NB4 (cell line): ENCODE measurements around the gene DDX60.
"Not testable (repeated sequence)": the region's sequence is repeated elsewhere in the genome, so short reads cannot be mapped to it uniquely, and the experiment has no call there.

ENCODE experiments used
- DNase-seq: peaks from one replicate; pipeline ENCODE4 v3.0.0; 2010; ENCODE audit warnings: low read depth
- H3K4me3 ChIP-seq: one replicate; pipeline ENCODE4 v1.5.1; 2011; ENCODE audit warnings: mild to moderate bottlenecking, low read depth, low read length, moderate library complexity
- CTCF ChIP-seq: IDR thresholded peaks from one replicate; pipeline ENCODE4 v1.5.1; 2012; ENCODE audit warnings: low read depth, low read length
- MAX ChIP-seq: IDR thresholded peaks from 2 replicates; pipeline ENCODE4 v1.6.1; 2011; ENCODE audit warnings: low read depth, low read length
- MYC ChIP-seq: IDR thresholded peaks from 2 replicates; pipeline ENCODE4 v1.6.1; 2011; ENCODE audit warnings: low read depth, low read length
- POLR2A ChIP-seq: IDR thresholded peaks from 2 replicates; pipeline ENCODE4 v1.6.1; 2011; ENCODE audit warnings: mild to moderate bottlenecking; ENCODE audit not compliant: insufficient read length; ENCODE audit errors: extremely low read depth

The DDX60 gene

GRCh38 chr4:168353746-168354145 is 35.2 kb upstream of the DDX60 start:
- DNase-seq: no peak
- TF ChIP-seq POLR2A (no peak), CTCF (no peak), MYC (no peak), MAX (no peak)
- no peak overlapping the region for H3K4me3 ChIP-seq

- no peak for DNase-seq
- TF ChIP-seq MYC (no peak), CTCF (no peak), MAX (no peak), POLR2A (no peak)
- no peak overlapping the region for H3K4me3 ChIP-seq
These were observed 19.0 kb upstream of the DDX60 start for GRCh38 chr4:168337550-168337940.

- H3K4me3 ChIP-seq: no peak overlapping the region
- TF ChIP-seq CTCF: no peak
- no peak for TF ChIP-seq MYC
- no peak for DNase-seq
These were observed 18.4 kb upstream of the DDX60 start for GRCh38 chr4:168336837-168337549.

- no peak for TF ChIP-seq MYC
- TF ChIP-seq CTCF: no peak
- TF ChIP-seq POLR2A: no peak
- no peak for TF ChIP-seq MAX
- H3K4me3 ChIP-seq: no peak overlapping the region
- DNase-seq: no peak
These were observed 17.1 kb upstream of the DDX60 start for GRCh38 chr4:168335621-168336020.

- TF ChIP-seq MYC (no peak), MAX (no peak), POLR2A (no peak), CTCF (no peak)
- no peak for DNase-seq
- no peak overlapping the region for H3K4me3 ChIP-seq
These were observed 15.5 kb upstream of the DDX60 start for GRCh38 chr4:168334053-168334452.

GRCh38 chr4:168330575-168330974 is 12.0 kb upstream of the DDX60 start:
- H3K4me3 ChIP-seq, DNase-seq: not testable (repeated sequence)
